Transverse colon (tissue), 4 donors: ENCODE results near the gene SCNN1A.

ENCODE experiments used
- CTCF ChIP-seq, 5 experiments: fragments of 200-600 bp in 3 of 5; fragments of 450-650 bp in 2 of 5; sonication (generic) in 3 of 5; IDR thresholded peaks; 1 replicate in 2 of 5; 2 replicates in 3 of 5; pipeline ENCODE4 v1.5.1; 2016 to 2017; ENCODE audit warnings: antibody characterized with exemption in 5 of 5, inconsistent platforms in 3 of 5, mild to moderate bottlenecking in 2 of 5, moderate library complexity in 1 of 5
- EP300 ChIP-seq: sonication (generic); formaldehyde crosslinking; IDR thresholded peaks from one replicate; pipeline ENCODE4 v1.6.1; 2017; ENCODE audit warnings: antibody characterized with exemption, low read depth
- POLR2A ChIP-seq: fragments of 450-650 bp; IDR thresholded peaks from one replicate; pipeline ENCODE4 v1.6.1; 2016; ENCODE audit warnings: antibody characterized with exemption, mild to moderate bottlenecking, moderate library complexity
- POLR2AphosphoS5 ChIP-seq, 3 donors: sonication (generic); formaldehyde crosslinking; IDR thresholded peaks; one replicate each; pipeline ENCODE4 v1.6.1; 2016; ENCODE audit warnings: antibody characterized with exemption in 3 of 3

GRCh38 chr12:6297170-6297569 lies 78.2 kb downstream of the SCNN1A start:
- no peak for TF ChIP-seq CTCF (IDR thresholded peaks at IDR 0.05)
- TF ChIP-seq POLR2A, result no peak
- TF ChIP-seq EP300, result no peak
- no peak for TF ChIP-seq POLR2AphosphoS5 (IDR thresholded peaks at IDR 0.05)
